Measurements from ENCODE around the gene FEM1C.

Gene FEM1C, protein sequence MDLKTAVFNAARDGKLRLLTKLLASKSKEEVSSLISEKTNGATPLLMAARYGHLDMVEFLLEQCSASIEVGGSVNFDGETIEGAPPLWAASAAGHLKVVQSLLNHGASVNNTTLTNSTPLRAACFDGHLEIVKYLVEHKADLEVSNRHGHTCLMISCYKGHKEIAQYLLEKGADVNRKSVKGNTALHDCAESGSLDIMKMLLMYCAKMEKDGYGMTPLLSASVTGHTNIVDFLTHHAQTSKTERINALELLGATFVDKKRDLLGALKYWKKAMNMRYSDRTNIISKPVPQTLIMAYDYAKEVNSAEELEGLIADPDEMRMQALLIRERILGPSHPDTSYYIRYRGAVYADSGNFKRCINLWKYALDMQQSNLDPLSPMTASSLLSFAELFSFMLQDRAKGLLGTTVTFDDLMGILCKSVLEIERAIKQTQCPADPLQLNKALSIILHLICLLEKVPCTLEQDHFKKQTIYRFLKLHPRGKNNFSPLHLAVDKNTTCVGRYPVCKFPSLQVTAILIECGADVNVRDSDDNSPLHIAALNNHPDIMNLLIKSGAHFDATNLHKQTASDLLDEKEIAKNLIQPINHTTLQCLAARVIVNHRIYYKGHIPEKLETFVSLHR

DNA sequence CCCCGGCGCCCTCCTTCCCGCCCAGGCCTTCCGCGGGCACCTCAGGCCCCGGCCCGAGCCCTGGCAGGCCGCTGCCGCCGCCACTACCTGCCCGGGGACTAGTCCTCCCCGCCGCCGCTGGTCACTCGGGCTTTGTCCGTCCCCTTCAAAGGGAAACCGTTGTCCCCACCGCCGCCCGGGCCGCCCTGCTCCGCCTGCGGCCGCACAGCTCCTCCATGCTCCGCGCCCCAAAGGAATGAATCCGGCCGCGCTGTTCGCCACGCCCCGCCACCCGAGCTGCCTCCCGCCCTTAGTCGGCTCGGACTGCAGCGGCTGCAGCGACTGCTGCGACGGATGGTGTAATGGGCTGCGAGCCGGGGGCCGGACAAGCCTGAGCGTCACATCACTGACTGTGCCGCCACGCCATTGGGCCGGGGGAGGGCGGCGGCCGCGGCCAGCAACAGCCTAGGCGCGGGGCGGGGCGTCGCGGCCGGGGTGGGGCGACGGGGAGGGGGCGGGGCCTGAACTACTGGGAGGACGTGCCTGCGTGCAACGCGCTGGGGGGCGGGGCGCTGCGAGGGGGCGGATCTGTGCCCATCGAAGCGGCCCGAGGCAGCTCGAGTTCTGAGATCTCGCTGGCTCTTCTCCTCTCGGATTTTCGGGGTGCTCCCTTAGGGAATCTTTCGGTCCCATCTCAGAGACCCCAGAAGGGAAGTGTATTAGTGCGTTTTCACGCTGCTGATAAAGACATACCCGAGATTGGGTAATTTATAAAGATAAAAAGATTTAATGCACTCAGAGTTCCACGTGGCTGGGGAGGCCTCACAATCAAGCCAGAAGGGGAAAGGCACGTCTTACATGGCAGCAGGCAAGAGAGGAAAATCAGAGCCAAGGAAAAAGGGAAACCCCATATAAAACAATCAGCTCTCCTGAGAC is at the start of gene FEM1C:
FEM1C (minus strand) TSS at position 340 of the 915 bp plus-strand sequence. CDS start 1,282 bp downstream, outside the sequence.
- peak; percentile 87 for DNase-seq

GRCh38 chr5:115589043-115589442 is 44.5 kb upstream of the FEM1C start:
- no peak for DNase-seq

GRCh38 chr5:115588640-115589039 is 44.1 kb upstream of the FEM1C start:
- no peak for DNase-seq

- no peak for DNase-seq
These were observed 42.1 kb upstream of the FEM1C start for GRCh38 chr5:115586525-115587146.

GRCh38 chr5:115585265-115585664 is 40.7 kb upstream of the FEM1C start:
- no peak for DNase-seq

DNA sequence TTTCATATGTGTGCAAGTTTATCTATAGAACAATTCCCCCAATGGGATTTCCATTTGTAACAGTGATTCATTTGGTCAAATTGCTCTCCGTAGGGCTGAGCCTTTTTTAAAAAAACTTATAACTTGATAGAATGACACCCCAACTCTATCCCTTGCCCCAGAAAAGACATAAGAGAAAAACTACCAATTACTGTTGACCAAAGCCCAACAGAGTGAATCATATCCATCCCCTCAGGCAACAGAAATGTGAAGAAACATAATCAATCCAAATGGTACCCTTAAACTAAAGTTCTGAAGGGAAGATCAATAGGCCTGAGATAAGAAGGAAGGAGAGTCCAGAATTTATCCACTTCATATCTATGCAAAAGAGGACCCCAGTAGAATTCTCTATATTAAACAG is 39.9 kb upstream of the FEM1C start:
- DNase-seq = no peak

- no peak for DNase-seq
These were observed 38.9 kb upstream of the FEM1C start for GRCh38 chr5:115583474-115583873.

DNA sequence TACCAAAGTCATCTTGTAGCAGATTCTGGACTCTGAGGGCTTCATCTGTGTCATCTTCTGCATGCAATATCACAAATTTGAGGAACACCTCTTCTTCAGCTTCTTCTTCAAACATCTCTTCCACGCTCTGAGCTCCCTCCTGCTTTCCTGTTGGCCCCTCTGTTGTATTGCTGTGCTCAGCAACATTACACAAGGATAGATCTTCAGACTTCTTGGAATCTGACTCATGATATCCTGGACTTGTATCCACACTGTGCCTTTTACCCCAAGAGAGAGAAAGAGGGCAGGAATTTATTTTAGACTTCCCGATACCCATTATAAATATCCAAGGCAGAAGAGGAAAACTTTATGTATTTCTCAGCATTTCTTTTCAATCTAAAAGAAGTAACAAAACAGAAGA is 36.4 kb upstream of the FEM1C start:
- DNase-seq = no peak

- DNase-seq = no peak
These were observed 35.2 kb upstream of the FEM1C start for GRCh38 chr5:115579747-115580173.

DNA sequence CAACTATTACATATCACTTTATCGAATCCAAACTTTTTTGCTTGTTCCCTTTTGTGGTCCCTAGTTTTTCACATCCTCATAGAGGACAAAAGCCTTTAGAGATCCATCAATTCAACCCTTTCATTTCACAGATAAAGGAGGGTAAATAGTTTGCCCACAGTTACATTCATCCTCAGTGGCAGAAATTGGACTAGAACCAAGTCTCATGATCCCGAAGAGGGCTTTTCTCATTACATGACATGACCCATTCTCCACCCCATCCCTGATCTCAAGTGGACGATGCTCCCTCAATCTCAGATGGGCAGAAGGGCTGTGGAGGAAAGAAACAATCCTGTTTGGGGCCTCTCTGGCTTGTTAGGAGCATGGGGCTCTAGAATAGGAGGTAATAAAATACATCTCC is 34.6 kb upstream of the FEM1C start:
- no peak for DNase-seq

DNA sequence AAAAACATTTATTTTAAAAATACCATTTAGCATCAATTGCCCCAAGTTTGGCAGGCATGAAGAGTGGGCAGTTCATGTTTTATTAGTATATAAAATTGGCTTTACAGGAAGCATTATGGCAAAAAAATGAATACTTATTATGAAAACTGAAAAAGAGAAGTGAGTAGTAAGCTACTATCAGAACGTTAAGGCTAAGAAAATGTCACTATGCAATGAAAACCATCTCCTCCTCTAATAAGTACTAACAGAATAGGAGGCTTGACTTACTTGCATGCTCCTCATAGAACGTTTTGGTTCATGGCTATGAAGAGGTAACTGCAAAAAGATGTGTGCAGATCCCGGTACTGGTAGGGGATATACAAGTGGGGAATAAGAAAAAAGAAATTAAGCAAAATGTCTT is 34.1 kb upstream of the FEM1C start:
- no peak for DNase-seq

DNA sequence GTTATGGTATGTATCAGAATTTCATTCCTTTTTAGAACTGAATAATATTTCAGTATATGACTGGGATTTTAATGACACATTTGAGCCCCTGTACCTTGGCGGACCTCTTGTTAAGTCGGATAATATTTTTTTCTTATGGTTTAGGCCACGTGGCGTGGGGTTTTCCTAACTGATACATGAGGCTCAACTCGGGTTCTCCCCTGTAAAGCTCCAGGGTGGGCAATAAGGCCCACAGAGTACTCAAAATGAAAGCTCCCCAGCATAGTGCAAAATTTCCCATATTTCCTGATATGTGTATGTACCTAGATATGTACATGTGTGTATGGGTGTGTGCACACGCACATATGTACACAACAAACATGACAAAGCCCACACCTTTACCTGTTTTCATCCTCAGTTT is 33.2 kb upstream of the FEM1C start:
- no peak for DNase-seq

GRCh38 chr5:115577329-115577728 is 32.8 kb upstream of the FEM1C start:
- DNase-seq = no peak

- DNase-seq = no peak
These were observed 30.8 kb upstream of the FEM1C start for GRCh38 chr5:115575167-115576070.

DNA sequence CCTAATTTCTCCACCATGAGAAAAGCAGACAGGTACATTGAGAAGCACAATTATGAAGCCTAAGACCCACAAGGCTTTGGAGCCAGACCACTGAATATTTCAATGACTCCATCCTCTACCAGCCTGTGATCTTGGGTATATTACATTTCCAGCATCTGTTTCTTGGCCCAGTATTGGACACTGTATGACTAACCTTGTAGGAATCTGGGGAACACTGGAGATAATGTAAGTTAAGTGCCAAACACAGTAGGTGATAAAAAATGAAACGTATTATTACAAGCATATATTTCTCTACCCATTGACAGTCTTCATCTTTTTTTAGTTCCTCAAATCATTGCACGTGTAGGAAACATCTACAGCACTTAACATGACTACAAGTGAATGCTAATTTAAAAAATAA is 28.6 kb upstream of the FEM1C start:
- DNase-seq = no peak

GRCh38 chr5:115571441-115571878 is 26.9 kb upstream of the FEM1C start:
- no peak for DNase-seq

GRCh38 chr5:115568668-115569067 is 24.1 kb upstream of the FEM1C start:
- DNase-seq = no peak

- DNase-seq = no peak
These were observed 20.7 kb upstream of the FEM1C start for GRCh38 chr5:115565233-115565632.

GRCh38 chr5:115561176-115561575 is 16.6 kb upstream of the FEM1C start:
- no peak for DNase-seq

DNA sequence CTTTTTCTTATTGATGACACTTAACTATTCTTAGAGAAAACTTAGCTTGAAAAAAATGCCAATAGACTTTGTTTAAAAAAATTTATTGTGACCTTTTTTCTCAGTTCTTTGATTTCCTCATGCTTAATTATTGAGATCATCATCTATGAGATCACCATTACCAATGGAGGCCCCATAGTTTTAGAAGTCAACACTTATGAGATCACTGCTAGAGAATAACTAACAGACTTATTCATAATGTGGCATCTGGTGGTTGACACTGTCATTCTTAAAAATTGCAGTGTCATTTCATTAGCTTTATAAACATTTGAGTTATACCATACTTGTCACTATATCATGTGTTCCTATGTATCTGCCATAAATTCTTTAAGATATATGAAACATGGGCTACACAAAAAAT is 14.9 kb upstream of the FEM1C start:
- no peak for DNase-seq

DNA sequence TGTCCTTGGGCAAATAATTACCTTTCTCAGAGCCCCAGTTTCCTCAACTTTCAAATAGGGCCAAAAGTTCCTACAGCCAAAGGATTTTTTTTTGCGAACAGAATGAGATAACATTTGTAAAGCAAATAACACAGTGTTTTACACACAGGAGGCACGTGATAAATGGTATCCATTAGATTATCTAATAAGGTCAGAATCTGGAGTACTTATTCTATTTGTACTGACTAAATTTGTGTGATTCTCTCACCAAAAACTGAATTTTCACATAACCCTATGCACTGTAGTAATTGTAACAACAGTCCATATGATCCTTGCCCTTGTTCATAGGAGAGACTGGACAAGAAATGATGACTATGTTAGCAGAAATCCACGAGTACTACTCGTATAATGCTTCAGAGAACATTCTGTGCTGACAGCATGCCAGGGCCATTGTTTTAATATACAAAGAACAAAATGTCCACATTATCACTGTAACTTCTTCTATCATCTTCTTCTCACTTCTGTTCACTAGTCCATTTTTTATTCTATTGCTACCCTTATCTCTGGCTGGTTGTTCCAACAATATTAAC is 13.9 kb upstream of the FEM1C start:
- no peak for DNase-seq
